K562 (cell line): ENCODE results near the gene MACROD2. TPM values are rescaled to one million over a fixed set of nuclear protein-coding genes. Genes with fewer than 3 reads are reported as not detected.

Experiments used
- ATAC-seq: fragments of 200-7000 bp; cut with Tn5 transposase; 3 replicates; pipeline ENCODE4 v1.9.1; 2020; ENCODE audit warnings: moderate library complexity
- BruUV-seq: library from RNA; stranded (reverse); fragments of 400-500 nt; replicated peaks from 2 replicates; lab custom pipeline; 2021; lab: Mats Ljungman, UMichigan
- CTCF ChIA-PET: fragments of 300-600 bp; formaldehyde crosslinking; extraction: SDS; loops from one replicate; lab custom pipeline; 2021; ENCODE audit warnings: low intra/inter-chr PET ratio; lab: Yijun Ruan, JAX
- POLR2A ChIA-PET: fragments of 300-600, 350-650 bp; sonication (Branson Sonifier 250); formaldehyde crosslinking; extraction: SDS; loops from one replicate; lab custom pipeline; 2021; ENCODE audit warnings: antibody characterized with exemption, inconsistent platforms; lab: Yijun Ruan, JAX
- DNase-seq, 4 experiments: peaks; one replicate each; pipeline versions ENCODE4 v3.0.0 to v3.0.0-alpha.2; 2011 to 2018; ENCODE audit warnings: low spot score in 3 of 4, mixed read lengths in 3 of 4; ENCODE audit errors: extremely low read depth in 1 of 4
- FAIRE-seq: peaks from 2 replicates; lab custom pipeline; 2011; peaks lifted over from hg19 to GRCh38; lab: Jason Lieb, UNC
- H2AFZ ChIP-seq: 2 replicates; pipeline ENCODE4 v1.6.0; 2011; ENCODE audit warnings: low read depth, low read length, control low read depth, inconsistent platforms
- H3K27ac ChIP-seq: fragments of 200-600 bp; 3 replicates; pipeline ENCODE4 v1.8.0; 2011; ENCODE audit warnings: low read depth, mild to moderate bottlenecking, control low read depth, inconsistent platforms, low read length, moderate library complexity, mixed read lengths; ENCODE audit errors: extremely low read depth
- H3K27me3 ChIP-seq, 2 experiments: fragments of 300-600 bp in 1 of 2; 2 replicates in 1 of 2; 3 replicates in 1 of 2; pipeline versions ENCODE4 v1.6.0 to v1.8.0; 2011; ENCODE audit warnings: inconsistent platforms in 2 of 2, low read length in 2 of 2, mild to moderate bottlenecking in 1 of 2, mixed read lengths in 1 of 2, moderate library complexity in 1 of 2; ENCODE audit not compliant: control insufficient read depth in 2 of 2, insufficient read depth in 2 of 2
- H3K36me3 ChIP-seq: fragments of 300-600 bp; 3 replicates; pipeline ENCODE4 v1.8.0; 2011; ENCODE audit warnings: mild to moderate bottlenecking, low read length, inconsistent platforms; ENCODE audit not compliant: control insufficient read depth, insufficient read depth
- H3K4me1 ChIP-seq, 2 experiments: fragments of 200-600 bp in 1 of 2; replicated peaks in 1 of 2; 2 replicates in 1 of 2; 3 replicates in 1 of 2; pipeline versions ENCODE4 v1.5.1 to v1.8.0; 2011; ENCODE audit warnings: inconsistent platforms in 2 of 2, low read length in 2 of 2, mild to moderate bottlenecking in 1 of 2, mixed read lengths in 1 of 2, moderate library complexity in 1 of 2; ENCODE audit not compliant: control insufficient read depth in 2 of 2, insufficient read depth in 2 of 2
- H3K4me2 ChIP-seq: 2 replicates; pipeline ENCODE4 v1.6.1; 2011; ENCODE audit warnings: low read length, control low read depth, inconsistent platforms, mixed read lengths; ENCODE audit not compliant: insufficient read depth
- H3K4me3 ChIP-seq: fragments of 200-600 bp; sonication (generic), shearing (Covaris generic); 2 replicates; pipeline ENCODE4 v1.5.1; 2016; ENCODE audit warnings: control low read depth, inconsistent platforms
- H3K79me2 ChIP-seq: fragments of 200-600 bp; 3 replicates; pipeline ENCODE4 v1.8.0; 2011; ENCODE audit warnings: low read length, inconsistent platforms; ENCODE audit not compliant: control insufficient read depth, insufficient read depth
- H3K9ac ChIP-seq, 2 experiments: 2 replicates each; pipeline versions ENCODE4 v1.6.0 to v1.6.1; 2011; ENCODE audit warnings: low read depth in 2 of 2, low read length in 2 of 2, control low read depth in 1 of 2, inconsistent platforms in 1 of 2, mild to moderate bottlenecking in 1 of 2, mixed read lengths in 1 of 2; ENCODE audit not compliant: insufficient read depth in 1 of 2
- H3K9me1 ChIP-seq: one replicate; pipeline ENCODE4 v1.6.0; 2011; ENCODE audit warnings: inconsistent platforms, mild to moderate bottlenecking, low read length, moderate library complexity; ENCODE audit not compliant: control insufficient read depth, insufficient read depth
- H3K9me3 ChIP-seq: replicated peaks from 2 replicates; pipeline ENCODE4 v1.5.1; 2011; ENCODE audit warnings: low read depth, low read length, inconsistent platforms; ENCODE audit not compliant: control insufficient read depth, insufficient read depth
- H4K20me1 ChIP-seq: replicated peaks from 2 replicates; pipeline ENCODE4 v1.6.1; 2011; ENCODE audit warnings: low read length, inconsistent platforms, mixed read lengths; ENCODE audit not compliant: control insufficient read depth, insufficient read depth
- ARID1B ChIP-seq: fragments of 450-650 bp; IDR thresholded peaks from 2 replicates; pipeline ENCODE4 v1.6.1; 2016; ENCODE audit warnings: antibody characterized with exemption, mild to moderate bottlenecking, inconsistent platforms
- HEY1 ChIP-seq: fragments of 250-450 bp; sonication (Bioruptor Pico); IDR thresholded peaks from 2 replicates; pipeline ENCODE4 v1.5.0; 2020; ENCODE audit warnings: mild to moderate bottlenecking, moderate library complexity, borderline replicate concordance
- HMG20B ChIP-seq: fragments of 250-450 bp; sonication (Bioruptor Pico); IDR thresholded peaks from 2 replicates; pipeline ENCODE4 v1.5.0; 2021; ENCODE audit warnings: mild to moderate bottlenecking
- IRF1 ChIP-seq: sonication (generic); formaldehyde crosslinking; IDR thresholded peaks from 2 replicates; pipeline ENCODE4 v1.8.0; 2022; ENCODE audit warnings: missing genetic modification reagents, mild to moderate bottlenecking, borderline replicate concordance
- KAT2B ChIP-seq: IDR thresholded peaks from one replicate; pipeline ENCODE4 v1.6.1; 2012; ENCODE audit warnings: low read depth, mild to moderate bottlenecking, control low read depth, inconsistent platforms, low read length, moderate library complexity
- MGA ChIP-seq: fragments of 450-650 bp; IDR thresholded peaks from 2 replicates; pipeline ENCODE4 v1.6.1; 2016; ENCODE audit warnings: mild to moderate bottlenecking, moderate library complexity
- RBM22 ChIP-seq: fragments of 200-400 bp; formaldehyde crosslinking; IDR thresholded peaks from 2 replicates; pipeline ENCODE4 v1.6.1; 2018; ENCODE audit warnings: low read length, low read depth; ENCODE audit not compliant: poor library complexity, severe bottlenecking
- RFX7 ChIP-seq: fragments of 250-450 bp; sonication (Bioruptor Pico); IDR thresholded peaks from 2 replicates; pipeline ENCODE4 v1.5.1; 2021; ENCODE audit warnings: mild to moderate bottlenecking
- SMARCA5 ChIP-seq: fragments of 450-650 bp; IDR thresholded peaks from 2 replicates; pipeline ENCODE4 v1.6.1; 2016
- SNRNP70 ChIP-seq: fragments of 200-400 bp; formaldehyde crosslinking; optimal IDR thresholded peaks from 2 replicates; pipeline ENCODE3; 2017; ENCODE audit warnings: low read depth, low read length
- ZNF143 ChIP-seq: sonication (generic); formaldehyde crosslinking; IDR thresholded peaks from 2 replicates; pipeline ENCODE4 v1.9.0; 2022; ENCODE audit warnings: mild to moderate bottlenecking, missing genetic modification reagents
- WGBS: fragments of 100-300 bp; shearing (Covaris generic); methylation state at CpG from one replicate; pipeline ENCODE4 v1.1.6; 2016; ENCODE audit warnings: low coverage, mixed read lengths; ENCODE audit not compliant: insufficient coverage; ENCODE audit errors: missing lambda C conversion rate; 5-methylcytosine and 5-hydroxymethylcytosine counted together
- in situ Hi-C: fragments of 300-500 bp; cut with MboI; formaldehyde crosslinking; loops from 4 replicates; pipeline ENCODE4 v1.15.0; 2018; ENCODE audit warnings: inconsistent platforms, mixed read lengths
- intact Hi-C: fragments of 100-400 bp; cut with micrococcal nuclease; formaldehyde crosslinking; loops from 2 replicates; pipeline ENCODE4 v1.14.2; 2022
- polyA plus RNA-seq, 8 experiments: library from polyadenylated mRNA; depleted of rRNA in 4 of 8; stranded (reverse) in 5 of 8; unstranded in 3 of 8; fragments of >200 nt; fragmentation: Nextera tagmentation in 2 of 8; fragmentation: Illumina TruSeq in 1 of 8; extraction: Ambion mirVana in 2 of 8; extraction: Trizol in 1 of 8; gene quantifications; 2 replicates each; pipeline versions ENCODE4 v1.2.1 to v1.2.3, GENCODE V29; 2011 to 2014; ENCODE audit warnings: inconsistent platforms in 1 of 8, missing spikeins in 1 of 8
- total RNA-seq, 7 experiments: library from RNA; depleted of rRNA in 6 of 7; stranded (reverse); fragments of >200 nt in 6 of 7; fragmentation: Illumina TruSeq in 2 of 7; extraction: Trizol in 2 of 7; gene quantifications; 2 replicates each; pipeline versions ENCODE4 v1.2.1 to v1.2.3, GENCODE V29; 2011 to 2021; ENCODE audit warnings: low replicate concordance in 1 of 7

The MACROD2 gene
- total and polyA plus RNA-seq, 9 of the 15 experiments (the other 6 are each of a cell fraction or from before 2014, with no cell fraction given): not detected

DNA sequence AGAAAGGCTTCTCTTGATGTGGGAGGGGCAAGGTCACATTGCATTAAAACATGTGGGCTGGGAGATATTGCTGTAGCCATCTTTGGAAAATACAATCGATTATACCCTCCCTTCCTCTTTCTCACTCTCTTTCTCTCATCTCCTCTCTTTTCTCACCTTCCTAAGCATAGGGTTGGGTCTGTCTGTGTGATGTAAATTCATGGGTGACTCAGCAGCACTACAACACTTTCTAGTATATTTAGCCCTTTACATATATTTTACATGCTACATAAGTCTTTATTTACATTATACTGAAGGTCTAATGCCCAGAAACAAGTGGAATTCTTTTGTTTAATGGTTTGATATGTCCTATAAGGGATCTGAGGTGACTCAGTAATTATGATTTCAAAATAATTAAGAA is 976.9 kb downstream of the MACROD2 start:
- TF ChIP-seq HMG20B (CRISPR knock-in tag) (no peak), SNRNP70 (no peak), ARID1B (no peak), ZNF143 (no peak), IRF1 (no peak), HEY1 (CRISPR knock-in tag) (no peak), RFX7 (CRISPR knock-in tag) (no peak), SMARCA5 (no peak), RBM22 (no peak), KAT2B (no peak), MGA (no peak)
- CTCF ChIA-PET: no interaction called here
- POLR2A ChIA-PET: no interaction called here
- FAIRE-seq: no peak
- no peaks in the 10 kb centered on the region for H3K4me1 ChIP-seq
- no peak for DNase-seq
- H3K27me3 ChIP-seq: no peaks in the 10 kb centered on the region
- H3K27ac ChIP-seq: no peak overlapping the region
- H3K36me3 ChIP-seq: no peaks in the 10 kb centered on the region
- no peak for ATAC-seq
- H3K9ac ChIP-seq: no peak overlapping the region
- in situ Hi-C loops (no loop called here), intact Hi-C loops (no loop called here)
- no peak overlapping the region for H3K4me3 ChIP-seq
- no peaks in the 10 kb centered on the region for H3K9me1 ChIP-seq
- no TSS peak for BruUV-seq
- no peaks in the 10 kb centered on the region for H3K9me3 ChIP-seq
- H4K20me1 ChIP-seq: no peaks in the 10 kb centered on the region
- no peak overlapping the region for H2AFZ ChIP-seq
- H3K79me2 ChIP-seq: no peaks in the 10 kb centered on the region
- no peak overlapping the region for H3K4me2 ChIP-seq
- WGBS: 0% methylated on average over 1 of the region's 1 CpG
